Cardiac muscle cell (in vitro differentiated cells and primary cell): ENCODE data around the gene TMEM14C. TPM values are rescaled to one million over a fixed set of nuclear protein-coding genes. Genes with fewer than 3 reads are reported as not detected.

Source experiments
- DNase-seq, 2 donors: peaks; one replicate each; pipeline versions ENCODE4 v3.0.0 to v3.0.0-alpha.2; 2010 to 2017; ENCODE audit warnings: low read depth in 1 of 2, low spot score in 1 of 2
- H3K27ac ChIP-seq: fragments of 200-600 bp; sonication (generic); 2 replicates; pipeline ENCODE4 v1.5.1; 2016
- H3K27me3 ChIP-seq: fragments of 200-600 bp; sonication (generic); 2 replicates; pipeline ENCODE4 v1.6.0; 2016; ENCODE audit warnings: control low read depth
- H3K36me3 ChIP-seq: fragments of 200-600 bp; sonication (generic); 2 replicates; pipeline ENCODE4 v1.5.1; 2016; ENCODE audit warnings: control low read depth
- H3K4me1 ChIP-seq: fragments of 200-600 bp; sonication (generic); 2 replicates; pipeline ENCODE4 v1.8.1; 2017; ENCODE audit warnings: low read depth, mild to moderate bottlenecking, mixed run types
- H3K4me3 ChIP-seq: fragments of 200-600 bp; sonication (generic); 2 replicates; pipeline ENCODE4 v1.5.1; 2016; ENCODE audit warnings: mild to moderate bottlenecking
- H3K9me3 ChIP-seq: fragments of 200-600 bp; sonication (generic); 2 replicates; pipeline ENCODE4 v1.5.1; 2017; ENCODE audit warnings: low read depth, mild to moderate bottlenecking, control low read depth
- CTCF ChIP-seq: IDR thresholded peaks from 2 replicates; pipeline ENCODE4 v1.5.1; 2012; ENCODE audit warnings: low read depth, mild to moderate bottlenecking, low read length
- polyA plus RNA-seq: library from polyadenylated mRNA; unstranded; fragments of >200 nt; fragmentation: Nextera tagmentation; extraction: Ambion mirVana; gene quantifications from 2 replicates; pipeline ENCODE4 v1.2.1, GENCODE V29; 2016
- total RNA-seq: library from RNA; depleted of rRNA; stranded (reverse); fragments of >200 nt; gene quantifications from 2 replicates; pipeline ENCODE4 v1.2.3, GENCODE V29; 2016

TMEM14C gene
- total and polyA plus RNA-seq, 2 experiments from 2014 or later: 141 to 441 TPM

- Histone ChIP-seq H3K27ac (no peak overlapping the region), H3K4me3 (no peak overlapping the region), H3K9me3 (no peaks in the 10 kb centered on the region), H3K4me1 (peaks cover 12% of the 10 kb centered on the region), H3K36me3 (no peaks in the 10 kb centered on the region), H3K27me3 (no peaks in the 10 kb centered on the region)
- TF ChIP-seq CTCF: no peak
- no peak for DNase-seq
Measured at GRCh38 chr6:10684618-10685017, 38.3 kb upstream of the TMEM14C start.

DNA sequence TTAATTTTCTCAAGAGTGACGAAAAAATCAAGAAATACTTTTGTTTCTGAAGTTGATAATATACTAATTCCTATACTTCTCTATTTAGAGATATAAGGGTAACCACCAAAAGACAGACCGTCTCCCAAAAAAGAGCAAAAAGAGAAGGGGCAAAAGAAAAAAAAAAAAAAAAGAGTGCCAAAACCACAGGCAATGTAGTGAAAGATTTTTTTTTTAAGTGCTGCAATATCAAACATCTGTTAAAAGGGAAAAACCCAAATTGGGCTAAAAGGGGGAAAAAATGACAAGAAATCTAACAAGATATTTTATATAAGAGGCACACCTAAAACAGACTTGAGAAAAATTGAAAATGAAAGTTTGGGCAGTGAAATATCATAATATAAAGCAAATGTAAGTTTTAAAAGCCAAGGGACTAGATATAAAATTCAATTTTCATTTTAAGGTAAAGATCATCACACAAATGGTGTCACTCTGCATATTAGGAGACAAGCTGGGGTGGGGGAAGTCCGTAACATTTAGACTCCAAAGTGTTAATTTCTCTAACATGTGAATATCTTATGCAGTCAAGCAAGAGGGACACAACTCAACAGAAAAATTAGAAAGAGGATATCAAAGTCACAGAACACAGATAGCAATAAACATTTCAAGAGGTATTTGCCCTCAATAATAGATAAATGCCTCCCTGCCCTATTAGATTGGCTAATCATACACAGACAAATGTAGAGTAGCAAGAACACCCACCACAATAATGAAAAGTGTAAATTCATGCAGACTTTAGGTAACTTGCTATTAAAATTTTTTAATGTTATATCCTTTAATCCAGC is 37.6 kb upstream of the TMEM14C start:
- Histone ChIP-seq H3K4me3 (no peak overlapping the region), H3K27me3 (no peaks in the 10 kb centered on the region), H3K4me1 (peaks cover 12% of the 10 kb centered on the region), H3K9me3 (no peaks in the 10 kb centered on the region), H3K27ac (no peak overlapping the region), H3K36me3 (no peaks in the 10 kb centered on the region)
- no peak for DNase-seq
- no peak for TF ChIP-seq CTCF

GRCh38 chr6:10686901-10687300 is 36.0 kb upstream of the TMEM14C start:
- H3K4me1 ChIP-seq: peaks cover 16% of the 10 kb centered on the region
- TF ChIP-seq CTCF: no peak
- H3K27me3 ChIP-seq: no peaks in the 10 kb centered on the region
- no peaks in the 10 kb centered on the region for H3K9me3 ChIP-seq
- no peaks in the 10 kb centered on the region for H3K36me3 ChIP-seq
- no peak overlapping the region for H3K27ac ChIP-seq
- H3K4me3 ChIP-seq: no peak overlapping the region
- no peak for DNase-seq

DNA sequence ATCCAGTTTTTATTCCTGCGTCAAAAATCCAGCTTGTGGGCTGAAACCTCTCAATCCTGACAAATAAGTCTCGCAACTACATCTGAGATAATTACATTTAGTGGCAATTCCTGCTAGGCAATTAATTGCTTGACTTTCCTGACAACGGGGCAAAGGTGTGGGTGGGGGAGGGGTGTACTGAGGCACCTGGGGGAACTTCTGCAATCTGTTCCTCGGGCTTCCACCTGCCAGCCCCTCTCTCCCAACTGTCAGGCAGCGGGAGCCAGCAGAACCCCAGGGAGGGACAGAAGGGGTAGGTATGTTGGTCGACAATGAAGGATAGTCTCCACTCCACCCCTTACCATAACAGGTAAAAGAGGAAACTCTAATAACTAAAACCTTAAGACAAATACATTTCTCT is 35.3 kb upstream of the TMEM14C start:
- no peak for DNase-seq
- TF ChIP-seq CTCF: no peak
- no peaks in the 10 kb centered on the region for H3K36me3 ChIP-seq

GRCh38 chr6:10690651-10691445 is 32.0 kb upstream of the TMEM14C start:
- H3K4me1 ChIP-seq: peaks cover 17% of the 10 kb centered on the region
- peak overlapping the region; percentile 99 for H3K27ac ChIP-seq

More for the DNA sequence above, 35.3 kb upstream of the TMEM14C start:
- Histone ChIP-seq H3K4me1 (peaks cover 12% of the 10 kb centered on the region), H3K27me3 (no peaks in the 10 kb centered on the region), H3K4me3 (no peak overlapping the region), H3K27ac (no peak overlapping the region), H3K9me3 (no peaks in the 10 kb centered on the region)

More at GRCh38 chr6:10690651-10691445, 32.0 kb upstream of the TMEM14C start:
- no peaks in the 10 kb centered on the region for H3K27me3 ChIP-seq
- H3K36me3 ChIP-seq: no peaks in the 10 kb centered on the region
- peak; percentile 0 to 14 for DNase-seq
- H3K4me3 ChIP-seq: no peak overlapping the region
- TF ChIP-seq CTCF: no peak
- H3K9me3 ChIP-seq: no peaks in the 10 kb centered on the region
